GM18505 (cell line): ENCODE data around the gene COL4A1.

ENCODE experiments used
- ATAC-seq: cut with Tn5 transposase; IDR thresholded peaks from one replicate; pipeline ENCODE4 v1.9.1; 2021; ENCODE audit not compliant: unreplicated experiment
- POLR2A ChIP-seq: IDR thresholded peaks from 4 replicates; pipeline ENCODE4 v1.6.1; 2011; ENCODE audit warnings: borderline replicate concordance; ENCODE audit not compliant: insufficient read depth, insufficient read length; ENCODE audit errors: extremely low read depth

The COL4A1 gene

GRCh38 chr13:110197026-110197425 is 109.9 kb downstream of the COL4A1 start:
- ATAC-seq = no peak
- TF ChIP-seq POLR2A = no peak

GRCh38 chr13:110195547-110196485 is 111.1 kb downstream of the COL4A1 start:
- ATAC-seq = no peak
- TF ChIP-seq POLR2A = no peak

DNA sequence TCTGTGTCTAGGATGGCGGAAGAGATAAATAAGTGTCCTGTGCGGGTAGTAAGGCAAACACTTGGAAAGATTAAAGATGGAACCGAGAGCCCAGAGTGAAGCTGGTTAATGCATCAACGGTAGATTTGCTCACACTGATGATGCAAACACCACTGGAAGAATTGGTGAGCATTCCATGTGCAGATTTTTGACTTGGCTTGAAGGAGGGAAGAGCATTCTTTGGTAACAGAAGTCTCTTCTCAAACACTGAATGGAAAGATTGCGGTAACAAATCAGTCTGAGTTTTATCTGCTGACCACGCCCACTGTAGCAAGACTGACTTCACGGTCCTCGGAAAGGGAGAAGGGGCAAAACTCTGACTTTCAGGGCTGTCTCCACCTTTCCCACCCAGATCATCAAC is 112.5 kb downstream of the COL4A1 start:
- ATAC-seq = no peak
- no peak for TF ChIP-seq POLR2A

GRCh38 chr13:110193491-110193890 is 113.5 kb downstream of the COL4A1 start:
- no peak for ATAC-seq
- TF ChIP-seq POLR2A = no peak

GRCh38 chr13:110192472-110192871 is 114.5 kb downstream of the COL4A1 start:
- no peak for ATAC-seq
- no peak for TF ChIP-seq POLR2A

- no peak for ATAC-seq
- no peak for TF ChIP-seq POLR2A
Observed at GRCh38 chr13:110187641-110188161, 119.3 kb downstream of the COL4A1 start.

DNA sequence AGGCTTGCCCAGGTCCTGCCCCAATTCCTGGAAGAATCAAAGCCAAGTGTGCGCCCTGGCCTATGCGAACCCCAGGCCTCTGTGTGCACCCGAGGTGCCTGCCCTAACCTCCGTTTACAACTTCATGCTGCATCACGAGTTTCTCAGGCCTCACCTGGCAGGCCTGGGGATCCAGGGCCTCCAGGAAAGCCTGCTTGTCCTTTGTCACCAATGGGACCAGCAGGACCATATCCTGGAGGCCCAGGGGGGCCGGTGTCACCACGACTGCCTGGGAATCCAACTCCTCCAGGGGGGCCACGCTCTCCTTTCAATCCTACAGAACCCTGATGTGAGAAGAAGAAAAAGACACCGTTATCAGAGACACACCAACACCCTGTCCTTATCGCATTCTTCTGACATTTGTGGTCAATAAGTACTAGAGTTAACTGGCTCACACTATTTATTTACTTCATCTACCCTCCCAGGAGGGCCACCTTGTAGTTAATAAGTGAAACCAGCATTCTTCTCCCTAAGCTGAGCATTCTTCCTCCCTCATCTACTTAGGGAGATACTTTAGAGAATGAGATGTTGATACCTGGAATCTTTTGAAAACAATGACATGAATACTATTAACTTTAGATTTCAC is 120.6 kb downstream of the COL4A1 start:
- no peak for ATAC-seq
- TF ChIP-seq POLR2A = no peak

- no peak for ATAC-seq
- TF ChIP-seq POLR2A = no peak
Observed at GRCh38 chr13:110185696-110186095, 121.3 kb downstream of the COL4A1 start.

GRCh38 chr13:110183910-110184309 is 123.0 kb downstream of the COL4A1 start:
- TF ChIP-seq POLR2A = no peak
- ATAC-seq = no peak

DNA sequence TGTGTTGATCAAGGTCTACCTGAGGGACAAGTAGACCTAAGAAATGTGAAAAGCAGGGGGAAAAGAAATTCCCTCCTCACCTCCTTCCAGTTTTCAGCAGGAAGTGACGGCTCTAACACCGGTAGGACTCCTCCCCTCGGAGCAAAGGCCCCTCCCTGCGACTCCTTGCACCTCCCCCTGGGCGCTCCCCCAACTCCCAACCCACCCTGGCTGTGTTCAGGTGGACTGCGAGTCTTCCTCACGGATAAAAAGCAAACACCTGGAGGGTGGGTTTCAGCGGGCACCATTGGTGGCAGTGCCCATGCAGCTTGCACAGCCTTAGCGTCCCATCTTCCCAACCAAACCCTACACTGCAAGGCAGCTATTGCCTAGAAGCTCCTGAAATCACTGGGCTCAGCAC is 124.5 kb downstream of the COL4A1 start:
- no peak for ATAC-seq
- TF ChIP-seq POLR2A = no peak

DNA sequence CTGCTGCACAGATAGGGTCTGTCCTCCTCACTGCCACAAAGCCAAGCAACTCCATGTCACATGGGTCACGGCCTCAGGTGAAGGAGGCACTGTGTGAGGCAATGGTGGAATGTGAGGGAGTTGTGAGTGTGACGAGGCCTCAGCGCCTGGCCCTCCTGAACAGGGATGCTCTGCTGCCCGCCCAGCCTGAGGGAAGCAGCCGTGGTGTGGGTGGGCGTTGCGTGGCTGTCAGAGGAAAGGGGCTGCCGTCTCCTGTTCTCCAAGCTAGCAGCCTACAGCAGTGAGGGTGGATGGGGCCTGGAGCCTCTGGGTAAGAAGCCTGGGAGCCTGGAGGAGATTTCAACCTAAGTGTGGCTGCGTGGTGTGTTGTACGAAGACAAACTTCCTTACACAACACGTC is 125.0 kb downstream of the COL4A1 start:
- TF ChIP-seq POLR2A = no peak
- no peak for ATAC-seq

- no peak for ATAC-seq
- TF ChIP-seq POLR2A = no peak
Observed at GRCh38 chr13:110179857-110180147, 127.2 kb downstream of the COL4A1 start.

GRCh38 chr13:110179116-110179856 is 127.7 kb downstream of the COL4A1 start:
- ATAC-seq = no peak
- TF ChIP-seq POLR2A = no peak
